Small intestine (tissue), 7 donors: ENCODE data around the gene CDY2B. TPM values are rescaled to one million over a fixed set of nuclear protein-coding genes. Genes with fewer than 3 reads are reported as not detected.
"Not testable (repeated sequence)": the region's sequence is repeated elsewhere in the genome, so short reads cannot be mapped to it uniquely, and the experiment has no call there.

Experiments
- DNase-seq, 2 donors: peaks; one replicate each; pipeline versions ENCODE4 v3.0.0 to v3.0.0-alpha.2; 2013
- FAIRE-seq: peaks from 2 replicates; lab custom pipeline; 2012; peaks lifted over from hg19 to GRCh38; lab: Jason Lieb, UNC
- H3K27ac ChIP-seq, 3 donors: one replicate each; pipeline ENCODE4 v1.5.1; 2013; ENCODE audit warnings: low read length in 2 of 3, mild to moderate bottlenecking in 2 of 3, control low read depth in 1 of 3, inconsistent platforms in 1 of 3, low read depth in 1 of 3, moderate library complexity in 1 of 3
- H3K27me3 ChIP-seq, 3 donors: one replicate each; pipeline ENCODE4 v1.6.1; 2013; ENCODE audit warnings: low read length in 3 of 3, inconsistent platforms in 1 of 3; ENCODE audit not compliant: control insufficient read depth in 3 of 3, insufficient read depth in 3 of 3
- H3K36me3 ChIP-seq, 3 donors: one replicate each; pipeline ENCODE4 v1.6.1; 2013; ENCODE audit warnings: low read length in 3 of 3, inconsistent platforms in 1 of 3, low read depth in 1 of 3, mild to moderate bottlenecking in 1 of 3, moderate library complexity in 1 of 3; ENCODE audit not compliant: control insufficient read depth in 3 of 3, insufficient read depth in 2 of 3
- H3K4me1 ChIP-seq, 3 donors: one replicate each; pipeline ENCODE4 v1.6.1; 2013; ENCODE audit warnings: low read length in 2 of 3, inconsistent platforms in 1 of 3, low read depth in 1 of 3, mild to moderate bottlenecking in 1 of 3, moderate library complexity in 1 of 3; ENCODE audit not compliant: control insufficient read depth in 3 of 3, insufficient read depth in 2 of 3
- H3K4me3 ChIP-seq, 3 donors: one replicate each; pipeline ENCODE4 v1.5.1; 2013; ENCODE audit warnings: low read length in 3 of 3, control low read depth in 1 of 3, inconsistent platforms in 1 of 3, low read depth in 1 of 3, mild to moderate bottlenecking in 1 of 3, moderate library complexity in 1 of 3
- H3K9me3 ChIP-seq, 2 donors: one replicate each; pipeline ENCODE4 v1.6.1; 2013; ENCODE audit warnings: low read depth in 1 of 2, low read length in 1 of 2; ENCODE audit not compliant: control insufficient read depth in 2 of 2, insufficient read depth in 1 of 2
- WGBS, 3 donors: extraction: QIAGEN DNeasy Blood & Tissue Kit; methylation state at CpG; one replicate each; pipeline ENCODE4 v1.1.7; 2013; 5-methylcytosine and 5-hydroxymethylcytosine counted together
- polyA plus RNA-seq, 4 donors: library from polyadenylated mRNA; stranded (reverse) in 3 of 4; unstranded in 1 of 4; fragments of 200-250 nt in 3 of 4; fragments of 120-200 nt in 1 of 4; gene quantifications; one replicate each; pipeline versions ENCODE4 v1.2.1 to v1.2.3, GENCODE V29; 2013
- donor health status: healthy with polysubstance abuse.
- donor health status: control.
- donor health status: control.
- donor health status: Bipolar disorder and iron deficiency.
- donor health status: healthy.

The CDY2B gene
- polyA plus RNA-seq, 4 donors = not detected

DNA sequence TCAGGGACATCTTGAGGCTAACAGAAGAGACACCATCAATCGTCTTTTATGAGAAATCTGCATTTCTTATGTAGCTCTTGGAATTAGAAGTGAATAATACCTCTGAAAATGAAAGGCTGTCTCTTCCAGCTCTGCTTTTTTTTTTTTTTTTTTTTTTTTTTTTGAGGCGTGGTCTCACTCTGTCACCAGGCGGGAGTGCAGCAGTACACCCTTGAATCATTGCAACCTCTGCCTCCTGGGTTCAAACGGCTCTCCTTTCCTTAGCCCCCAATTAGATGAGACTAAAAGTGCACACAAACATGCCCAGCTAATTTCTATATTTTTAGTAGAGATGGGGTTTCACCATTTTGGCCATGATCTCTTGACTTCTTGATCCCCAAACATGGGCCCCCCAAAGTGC, 12.2 kb downstream of the CDY2B start:
- not testable (repeated sequence) for FAIRE-seq, H3K27me3 ChIP-seq, H3K4me1 ChIP-seq, H3K27ac ChIP-seq, H3K36me3 ChIP-seq, H3K9me3 ChIP-seq, H3K4me3 ChIP-seq, DNase-seq
- no CpG with 5 or more reads among the region's 4 CpGs for WGBS, 3 donors

DNA sequence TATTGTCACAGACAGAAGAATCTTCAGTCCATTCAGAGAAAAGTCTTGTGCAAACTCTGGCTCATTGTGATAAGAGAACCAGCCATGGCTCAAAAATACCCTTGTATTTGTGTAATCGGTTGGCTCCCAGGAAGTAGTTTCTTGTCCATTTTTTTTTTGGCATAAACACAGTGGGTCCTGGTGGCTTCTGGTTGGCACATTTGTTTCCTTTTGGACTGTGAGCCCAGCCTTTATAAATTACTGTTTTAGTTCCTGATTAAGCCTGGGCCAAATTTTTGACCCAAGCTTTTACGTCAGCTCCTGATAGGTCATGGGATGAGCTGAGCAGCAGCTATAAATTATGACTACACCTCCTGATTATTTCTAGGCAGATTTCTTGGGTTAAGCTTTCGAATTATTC, 19.4 kb downstream of the CDY2B start:
- FAIRE-seq, H3K36me3 ChIP-seq, H3K27ac ChIP-seq: not testable (repeated sequence)

DNA sequence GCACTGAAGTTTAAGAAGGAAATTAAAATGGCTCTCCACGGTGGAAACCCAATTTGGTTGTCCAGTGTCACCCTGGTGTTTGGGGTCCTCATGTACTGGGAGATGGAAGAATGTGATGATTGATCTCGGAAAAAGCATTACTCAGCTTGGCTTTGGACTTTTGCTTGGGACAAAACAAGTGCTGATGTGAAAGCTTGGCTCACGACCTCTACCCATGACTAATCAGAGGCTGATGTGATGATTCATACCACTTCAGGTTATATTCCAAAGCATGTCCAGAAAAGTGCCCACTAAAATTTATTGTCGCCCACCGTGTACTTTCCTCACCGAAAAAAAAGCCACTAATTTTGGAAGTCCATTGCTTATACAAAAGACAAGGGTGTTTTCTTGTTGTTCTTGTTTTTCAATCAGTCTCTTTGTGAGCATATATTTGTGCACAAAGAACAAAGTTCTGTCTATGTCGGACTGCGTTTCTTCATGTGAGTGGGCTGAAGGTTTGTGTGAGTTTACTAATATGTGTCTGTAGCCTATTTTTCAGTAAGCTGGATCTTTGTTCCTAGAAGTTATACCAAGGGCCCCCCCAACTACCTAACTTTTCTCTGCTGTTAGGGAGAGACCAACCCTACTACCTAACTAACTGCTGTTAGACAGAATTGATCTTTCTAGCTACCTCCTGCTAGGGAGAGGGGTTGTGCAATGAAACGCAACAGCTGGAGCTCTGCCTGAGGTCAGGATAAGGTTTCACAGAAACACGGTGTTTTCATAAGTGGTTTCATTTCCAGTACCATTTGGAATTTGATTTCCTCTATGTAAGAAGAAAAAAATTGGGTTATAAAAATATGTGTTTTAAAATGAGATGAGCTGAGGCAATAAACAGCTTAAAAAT, 22.8 kb downstream of the CDY2B start:
- H3K4me1 ChIP-seq, H3K4me3 ChIP-seq, H3K27me3 ChIP-seq, H3K27ac ChIP-seq, H3K9me3 ChIP-seq, FAIRE-seq, H3K36me3 ChIP-seq, DNase-seq: not testable (repeated sequence)
- no CpG with 5 or more reads among the region's 10 CpGs for WGBS, 3 donors

More for the DNA sequence above, 19.4 kb downstream of the CDY2B start:
- not testable (repeated sequence) for DNase-seq, H3K27me3 ChIP-seq, H3K4me3 ChIP-seq, H3K4me1 ChIP-seq, H3K9me3 ChIP-seq
- WGBS, 3 donors = no CpG with 5 or more reads among the region's 3 CpGs

DNA sequence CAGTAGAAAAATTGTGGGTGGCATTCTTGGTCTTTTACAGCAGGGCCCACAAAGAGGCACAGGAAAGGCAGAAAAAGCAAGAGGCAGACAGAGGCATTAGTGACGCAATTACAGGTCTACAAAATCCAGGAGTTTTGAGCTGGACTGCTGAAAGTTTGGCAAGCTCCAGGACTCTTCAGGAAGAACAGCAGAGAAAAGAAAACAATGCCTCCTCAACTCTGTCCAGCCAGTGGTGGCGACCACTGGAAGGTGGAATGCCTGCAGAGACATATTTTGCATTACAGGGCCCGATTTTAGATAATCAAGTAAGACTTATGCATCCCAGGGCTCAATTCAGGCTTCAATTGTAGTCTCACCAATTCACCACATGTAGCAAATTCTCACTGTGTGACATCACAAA, 23.5 kb downstream of the CDY2B start:
- H3K4me1 ChIP-seq, H3K27me3 ChIP-seq, H3K4me3 ChIP-seq, H3K36me3 ChIP-seq, FAIRE-seq, H3K27ac ChIP-seq, H3K9me3 ChIP-seq, DNase-seq: not testable (repeated sequence)
- no CpG with 5 or more reads among the region's 3 CpGs for WGBS, 3 donors

DNA sequence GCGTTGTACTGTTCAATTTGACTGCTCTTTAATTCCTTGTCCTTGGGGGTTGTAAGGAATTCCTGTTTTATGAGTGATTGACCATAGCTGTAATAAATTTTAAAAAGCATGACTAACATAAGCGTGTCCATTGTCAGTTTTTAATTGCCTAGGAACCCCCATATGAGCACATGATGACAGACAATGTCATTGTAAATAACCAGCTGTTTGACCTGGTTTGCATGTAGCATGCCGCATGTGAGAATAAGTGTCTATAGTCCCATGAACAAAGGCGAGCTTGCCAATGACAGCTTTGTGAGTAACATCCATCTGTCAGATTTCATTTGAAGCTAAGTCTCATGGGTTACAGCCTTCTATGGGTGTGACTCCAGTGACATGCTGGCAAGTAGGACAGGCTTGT, 30.9 kb downstream of the CDY2B start:
- not testable (repeated sequence) for H3K4me3 ChIP-seq, H3K36me3 ChIP-seq, FAIRE-seq, H3K9me3 ChIP-seq, H3K4me1 ChIP-seq, DNase-seq, H3K27ac ChIP-seq, H3K27me3 ChIP-seq
- no CpG with 5 or more reads among the region's 4 CpGs for WGBS, 3 donors

DNA sequence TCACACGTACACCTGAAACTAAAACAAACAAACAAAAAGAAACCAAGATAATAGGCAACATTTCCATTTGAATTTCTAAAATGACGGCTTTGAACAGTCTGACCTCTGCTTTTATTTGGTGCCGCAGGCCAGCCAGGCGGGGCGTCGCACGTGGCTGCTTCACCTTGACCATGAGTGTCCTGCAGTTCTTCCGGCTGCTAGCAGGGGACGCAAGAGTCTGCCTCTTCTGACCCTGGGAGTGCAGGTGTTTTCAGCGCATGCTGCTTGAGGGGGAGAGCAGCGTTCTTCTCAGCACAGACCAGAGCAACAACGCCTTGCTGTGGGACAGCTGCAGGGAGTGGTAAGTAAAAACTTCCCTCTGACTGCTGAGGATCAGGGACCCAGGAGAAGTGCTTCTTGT, 47.9 kb downstream of the CDY2B start:
- H3K4me1 ChIP-seq, H3K27ac ChIP-seq, H3K9me3 ChIP-seq, DNase-seq, H3K27me3 ChIP-seq, H3K4me3 ChIP-seq, H3K36me3 ChIP-seq, FAIRE-seq: not testable (repeated sequence)
- no CpG with 5 or more reads among the region's 12 CpGs for WGBS, 3 donors

Other genes with a start within 250 kb of the CDY2B start
- not detected for gene CDY2A, start 145.6 kb upstream of the CDY2B start, polyA plus RNA-seq